Kidney (tissue), 14 donors: Measurements from ENCODE around the gene C1QTNF8. TPM values are rescaled to one million over a fixed set of nuclear protein-coding genes. Genes with fewer than 3 reads are reported as not detected.

ENCODE experiments used
- DNase-seq, 5 donors: peaks; one replicate each; pipeline ENCODE4 v3.0.0-alpha.2; 2013 to 2020
- FAIRE-seq: peaks from 2 replicates; lab custom pipeline; 2012; peaks lifted over from hg19 to GRCh38; lab: Jason Lieb, UNC
- H3K27ac ChIP-seq, 2 donors: one replicate each; pipeline ENCODE4 v1.7.0; 2013; ENCODE audit warnings: low read depth in 2 of 2, low read length in 2 of 2, inconsistent platforms in 1 of 2
- H3K27me3 ChIP-seq: one replicate; pipeline ENCODE4 v1.7.1; 2013; ENCODE audit warnings: low read length, inconsistent platforms; ENCODE audit not compliant: control insufficient read depth, insufficient read depth
- H3K36me3 ChIP-seq, 3 donors: one replicate each; pipeline versions ENCODE4 v1.7.0 to v1.7.1; 2013; ENCODE audit warnings: low read length in 3 of 3, control low read depth in 1 of 3, inconsistent platforms in 1 of 3; ENCODE audit not compliant: insufficient read depth in 3 of 3, control insufficient read depth in 2 of 3
- H3K4me1 ChIP-seq, 3 donors: one replicate each; pipeline versions ENCODE4 v1.7.0 to v1.7.1; 2013; ENCODE audit warnings: low read length in 3 of 3, inconsistent platforms in 1 of 3, low read depth in 1 of 3; ENCODE audit not compliant: control insufficient read depth in 2 of 3, insufficient read depth in 2 of 3
- H3K4me3 ChIP-seq, 3 donors: one replicate each; pipeline versions ENCODE4 v1.7.0 to v1.8.1; 2013; ENCODE audit warnings: low read length in 3 of 3, control low read depth in 1 of 3, inconsistent platforms in 1 of 3
- H3K9ac ChIP-seq, 3 donors: one replicate each; pipeline versions ENCODE4 v1.7.0 to v1.7.1; 2013; ENCODE audit warnings: low read length in 3 of 3, control low read depth in 1 of 3, inconsistent platforms in 1 of 3
- H3K9me3 ChIP-seq, 3 donors: one replicate each; pipeline versions ENCODE4 v1.7.0 to v1.7.1; 2013; ENCODE audit warnings: low read length in 3 of 3, control low read depth in 1 of 3, inconsistent platforms in 1 of 3; ENCODE audit not compliant: control insufficient read depth in 2 of 3, insufficient read depth in 1 of 3
- CTCF ChIP-seq: IDR thresholded peaks from 3 replicates; pipeline ENCODE4 v1.5.1; 2012; ENCODE audit warnings: mild to moderate bottlenecking, moderate library complexity, borderline replicate concordance; ENCODE audit not compliant: insufficient read depth; ENCODE audit errors: extremely low read depth
- intact Hi-C: fragments of 100-400 bp; cut with DNase I; formaldehyde crosslinking; loops from one replicate; pipeline ENCODE4 v1.11.1; 2022
- polyA plus RNA-seq: library from polyadenylated mRNA; stranded (reverse); fragments of 350-450 nt; fragmentation: Illumina TruSeq; extraction: RNeasy Lipid Tissue Mini Kit (QIAGEN cat#74804); gene quantifications from one replicate; pipeline ENCODE4 v1.2.3, GENCODE V29; 2014; ENCODE audit warnings: low read depth, low replicate concordance; ENCODE audit not compliant: insufficient read depth
- total RNA-seq: library from RNA; stranded (reverse); fragmentation: NEBNext Ultra II Directional; extraction: Animal tissue kit (Norgen Biotek cat#: 25700); gene quantifications from one replicate; pipeline ENCODE4 v1.2.1, GENCODE V29; 2021
- donor health status: control.
- donor health status: control.
- donor health status: control.
- donor health status: control.
- donor health status: control.
- donor health status: DM: yes; HTN: yes; CAD: no.
- donor health status: Normal renal cell carcinoma (clear cell type).

C1QTNF8 gene
- total and polyA plus RNA-seq, 2 donors from 2014 or later, result not detected

GRCh38 chr16:1101133-1101532 lies 5.1 kb upstream of the C1QTNF8 start:
- Histone ChIP-seq H3K4me3 (no peak overlapping the region), H3K36me3 (no peaks in the 10 kb centered on the region), H3K9me3 (no peaks in the 10 kb centered on the region), H3K27ac (no peak overlapping the region), H3K9ac (no peak overlapping the region), H3K4me1 (peaks cover 0 to 2% (median 0%) of the 10 kb centered on the region in 3 donors), H3K27me3 (no peaks in the 10 kb centered on the region)
- FAIRE-seq, result no peak
- DNase-seq, result no peak
- no peak for TF ChIP-seq CTCF
- intact Hi-C loops, result no loop called here

- Histone ChIP-seq H3K4me3 (no peak overlapping the region), H3K27ac (no peak overlapping the region), H3K36me3 (no peaks in the 10 kb centered on the region), H3K9ac (no peak overlapping the region), H3K27me3 (no peaks in the 10 kb centered on the region), H3K9me3 (no peaks in the 10 kb centered on the region), H3K4me1 (peaks cover 0 to 2% (median 0%) of the 10 kb centered on the region in 3 donors)
- intact Hi-C loops, result no loop called here
- FAIRE-seq, result no peak
- DNase-seq, result no peak
- no peak for TF ChIP-seq CTCF
These were observed 4.2 kb upstream of the C1QTNF8 start for GRCh38 chr16:1100084-1100800.

- Histone ChIP-seq H3K9me3 (no peaks in the 10 kb centered on the region), H3K4me3 (no peak overlapping the region), H3K4me1 (peaks cover 0 to 2% (median 0%) of the 10 kb centered on the region in 3 donors), H3K9ac (no peak overlapping the region), H3K36me3 (no peaks in the 10 kb centered on the region), H3K27ac (no peak overlapping the region), H3K27me3 (no peaks in the 10 kb centered on the region)
- no peak for TF ChIP-seq CTCF
- FAIRE-seq (no peak), DNase-seq (no peak)
- intact Hi-C loops, result no loop called here
These were observed 3.4 kb upstream of the C1QTNF8 start for GRCh38 chr16:1099189-1100083.
